Adrenal gland (tissue), 12 donors: Measurements from ENCODE around the gene TSHB. TPM values are rescaled to one million over a fixed set of nuclear protein-coding genes. Genes with fewer than 3 reads are reported as not detected.

Experiments
- DNase-seq, 7 donors: peaks; one replicate each; pipeline ENCODE4 v3.0.0-alpha.2; 2019 to 2020
- H3K27ac ChIP-seq, 5 donors: fragments of 200-600 bp; sonication (generic) in 4 of 5; 1 replicate in 3 of 5; 2 replicates in 2 of 5; pipeline versions ENCODE4 v1.5.1 to v1.8.0; 2016 to 2020; ENCODE audit warnings: mild to moderate bottlenecking in 1 of 5
- H3K27me3 ChIP-seq: fragments of 200-600 bp; 2 replicates; pipeline ENCODE4 v1.8.0; 2021
- H3K36me3 ChIP-seq, 2 donors: fragments of 200-600 bp; replicated peaks in 1 of 2; 1 replicate in 1 of 2; 2 replicates in 1 of 2; pipeline versions ENCODE4 v1.5.1 to v1.8.0; 2018 to 2022
- H3K4me1 ChIP-seq, 2 donors: fragments of 200-600 bp; replicated peaks in 1 of 2; 1 replicate in 1 of 2; 2 replicates in 1 of 2; pipeline versions ENCODE4 v1.5.1 to v1.8.0; 2018 to 2021
- H3K4me3 ChIP-seq, 4 donors: fragments of 200-600 bp; sonication (generic) in 3 of 4; one replicate each; pipeline ENCODE4 v1.5.1; 2016 to 2018
- H3K9me3 ChIP-seq, 3 donors: fragments of 200-600 bp; sonication (generic) in 1 of 3; replicated peaks in 1 of 3; 1 replicate in 2 of 3; 2 replicates in 1 of 3; pipeline versions ENCODE4 v1.5.1 to v1.8.0; 2016 to 2021
- POLR2A ChIP-seq, 2 donors: fragments of 450-650 bp; IDR thresholded peaks; one replicate each; pipeline ENCODE4 v1.6.1; 2017; ENCODE audit warnings: antibody characterized with exemption in 2 of 2, mild to moderate bottlenecking in 2 of 2, moderate library complexity in 1 of 2
- WGBS, 4 donors: extraction: QIAGEN DNeasy Blood & Tissue Kit in 2 of 4; methylation state at CpG; one replicate each; pipeline versions ENCODE4 v1.1.5 to v1.1.7; 2013 to 2017; 5-methylcytosine and 5-hydroxymethylcytosine counted together
- intact Hi-C, 2 donors: fragments of 100-400 bp; cut with DNase I; formaldehyde crosslinking; loops; one replicate each; pipeline versions ENCODE4 v1.14.1 to v1.15.0; 2022 to 2023
- polyA plus RNA-seq, 3 donors: library from polyadenylated mRNA; stranded (reverse); fragments of 200-250 nt in 2 of 3; fragments of 350-450 nt in 1 of 3; fragmentation: Illumina TruSeq in 1 of 3; extraction: RNeasy Lipid Tissue Mini Kit (QIAGEN cat#74804) in 1 of 3; gene quantifications; one replicate each; pipeline ENCODE4 v1.2.3, GENCODE V29; 2013 to 2014
- total RNA-seq, 9 donors: library from RNA; depleted of rRNA in 4 of 9; stranded (reverse); fragments of >200 nt in 4 of 9; fragments of 120-200 nt in 1 of 9; fragmentation: NEBNext Ultra II Directional in 1 of 9; extraction: Animal tissue kit (Norgen Biotek cat#: 25700) in 1 of 9; gene quantifications; one replicate each; pipeline versions ENCODE4 v1.1.0 to v1.2.4, GENCODE V29; 2013 to 2023
- TF ChIP-seq, protein P1 (sequence below), 6 experiments: fragments of 450-650 bp in 4 of 6; fragments of 200-600 bp in 2 of 6; sonication (generic) in 1 of 6; IDR thresholded peaks; 1 replicate in 5 of 6; 2 replicates in 1 of 6; pipeline versions ENCODE4 v1.5.1 to v1.8.0; 2016 to 2021; ENCODE audit warnings: antibody characterized with exemption in 6 of 6, mild to moderate bottlenecking in 2 of 6, moderate library complexity in 1 of 6
- donor health status: healthy with polysubstance abuse.
- donor health status: Bipolar disorder and iron deficiency.
- donor health status: DM: yes; HTN: yes; CAD: no.
- donor health status: DM: no; HTN: no; CAD: no.
- donor health status: DM: no; HTN: no; CAD: no.
- donor health status: DM: yes; HTN: yes; CAD: no.

TSHB gene
- total and polyA plus RNA-seq, 12 donors: not detected

DNA sequence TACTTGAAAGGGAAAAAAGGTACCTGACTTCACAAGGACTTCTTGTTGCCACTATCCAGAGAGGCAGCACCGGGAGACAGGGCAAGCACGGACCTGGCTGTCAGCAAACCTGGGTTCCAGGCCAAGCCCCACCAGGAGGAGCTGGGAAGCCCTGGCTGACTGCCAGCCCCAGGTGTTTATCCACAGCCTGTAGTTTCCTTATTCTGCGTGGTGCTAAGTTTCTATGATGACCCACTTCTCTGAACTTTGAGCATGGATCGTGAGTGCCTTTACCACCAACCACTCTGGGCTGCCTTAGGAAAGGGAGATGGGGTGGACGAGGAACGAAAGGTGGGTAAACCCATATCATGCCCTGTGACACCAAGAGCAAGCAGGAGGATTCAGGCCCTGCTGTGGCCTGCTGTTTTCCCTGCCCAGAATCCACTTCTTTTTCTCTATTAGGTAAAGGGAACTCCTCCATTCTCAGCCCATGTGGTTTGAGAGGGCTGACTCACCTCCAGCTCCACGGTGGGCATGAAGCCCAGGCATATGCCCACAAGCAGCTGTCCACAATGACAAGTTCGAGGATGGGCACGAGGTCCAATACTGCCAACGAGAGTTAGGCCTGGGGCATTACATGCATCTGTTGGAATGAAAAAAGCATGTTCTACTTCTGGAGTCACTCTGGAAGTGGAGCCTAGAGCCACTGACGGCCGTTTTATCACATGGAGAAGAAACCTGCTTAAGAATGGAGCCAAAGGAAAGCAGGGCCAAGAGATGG is 39.4 kb downstream of the TSHB start:
- DNase-seq: no peak
- TF ChIP-seq, protein P1, sequence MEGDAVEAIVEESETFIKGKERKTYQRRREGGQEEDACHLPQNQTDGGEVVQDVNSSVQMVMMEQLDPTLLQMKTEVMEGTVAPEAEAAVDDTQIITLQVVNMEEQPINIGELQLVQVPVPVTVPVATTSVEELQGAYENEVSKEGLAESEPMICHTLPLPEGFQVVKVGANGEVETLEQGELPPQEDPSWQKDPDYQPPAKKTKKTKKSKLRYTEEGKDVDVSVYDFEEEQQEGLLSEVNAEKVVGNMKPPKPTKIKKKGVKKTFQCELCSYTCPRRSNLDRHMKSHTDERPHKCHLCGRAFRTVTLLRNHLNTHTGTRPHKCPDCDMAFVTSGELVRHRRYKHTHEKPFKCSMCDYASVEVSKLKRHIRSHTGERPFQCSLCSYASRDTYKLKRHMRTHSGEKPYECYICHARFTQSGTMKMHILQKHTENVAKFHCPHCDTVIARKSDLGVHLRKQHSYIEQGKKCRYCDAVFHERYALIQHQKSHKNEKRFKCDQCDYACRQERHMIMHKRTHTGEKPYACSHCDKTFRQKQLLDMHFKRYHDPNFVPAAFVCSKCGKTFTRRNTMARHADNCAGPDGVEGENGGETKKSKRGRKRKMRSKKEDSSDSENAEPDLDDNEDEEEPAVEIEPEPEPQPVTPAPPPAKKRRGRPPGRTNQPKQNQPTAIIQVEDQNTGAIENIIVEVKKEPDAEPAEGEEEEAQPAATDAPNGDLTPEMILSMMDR (IDR thresholded peaks at IDR 0.05): no peak
- no peak for TF ChIP-seq POLR2A (IDR thresholded peaks at IDR 0.05)
- no peaks in the 10 kb centered on the region for H3K4me1 ChIP-seq
- H3K9me3 ChIP-seq: no peaks in the 10 kb centered on the region
- 68 to 85% (median 78%) methylated on average over 10 to 12 of the region's 12 CpGs for WGBS, 4 donors
- H3K27ac ChIP-seq: no peak overlapping the region
- no peaks in the 10 kb centered on the region for H3K27me3 ChIP-seq
- no peaks in the 10 kb centered on the region for H3K36me3 ChIP-seq
- intact Hi-C loops: no loop called here
- H3K4me3 ChIP-seq: no peak overlapping the region

DNA sequence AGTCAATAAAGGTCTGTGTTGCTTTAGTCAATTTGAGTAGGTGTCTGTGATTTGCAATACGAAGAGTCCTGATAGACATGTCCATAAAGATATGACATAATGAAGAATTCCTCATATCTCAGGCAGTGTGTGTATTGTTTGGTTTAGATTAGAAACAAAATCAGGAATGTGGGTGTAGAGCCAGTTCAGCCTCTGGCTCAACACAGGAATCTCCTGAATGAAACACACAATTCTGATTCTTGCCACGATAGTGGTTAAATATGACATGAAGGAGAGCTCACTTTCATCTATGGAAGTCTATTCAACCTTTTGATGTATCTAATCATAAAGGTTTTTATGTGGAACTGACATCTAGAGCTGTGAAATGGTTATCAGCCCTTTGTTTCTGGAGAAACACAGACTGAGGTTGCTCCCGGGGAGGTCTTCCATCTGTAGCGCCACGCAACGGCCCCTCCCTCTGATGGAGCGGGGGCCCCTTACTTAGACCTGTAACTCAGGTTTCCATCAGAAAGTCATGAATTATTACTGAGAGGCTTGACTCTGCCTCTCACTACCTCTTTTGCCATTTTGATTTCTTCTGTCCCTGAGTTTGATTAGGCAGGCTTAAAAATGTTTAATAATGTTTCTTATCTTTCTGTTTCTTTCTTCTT is 40.2 kb downstream of the TSHB start:
- no peak overlapping the region for H3K4me3 ChIP-seq
- TF ChIP-seq, protein P1 (IDR thresholded peaks at IDR 0.05): no peak
- TF ChIP-seq POLR2A (IDR thresholded peaks at IDR 0.05): no peak
- no peaks in the 10 kb centered on the region for H3K4me1 ChIP-seq
- H3K27me3 ChIP-seq: no peaks in the 10 kb centered on the region
- no peak overlapping the region for H3K27ac ChIP-seq
- H3K9me3 ChIP-seq: no peaks in the 10 kb centered on the region
- DNase-seq: no peak
- no peaks in the 10 kb centered on the region for H3K36me3 ChIP-seq
- 78 to 87% (median 83%) methylated on average over 7 of the region's 7 CpGs for WGBS, 4 donors
- intact Hi-C loops: no loop called here

DNA sequence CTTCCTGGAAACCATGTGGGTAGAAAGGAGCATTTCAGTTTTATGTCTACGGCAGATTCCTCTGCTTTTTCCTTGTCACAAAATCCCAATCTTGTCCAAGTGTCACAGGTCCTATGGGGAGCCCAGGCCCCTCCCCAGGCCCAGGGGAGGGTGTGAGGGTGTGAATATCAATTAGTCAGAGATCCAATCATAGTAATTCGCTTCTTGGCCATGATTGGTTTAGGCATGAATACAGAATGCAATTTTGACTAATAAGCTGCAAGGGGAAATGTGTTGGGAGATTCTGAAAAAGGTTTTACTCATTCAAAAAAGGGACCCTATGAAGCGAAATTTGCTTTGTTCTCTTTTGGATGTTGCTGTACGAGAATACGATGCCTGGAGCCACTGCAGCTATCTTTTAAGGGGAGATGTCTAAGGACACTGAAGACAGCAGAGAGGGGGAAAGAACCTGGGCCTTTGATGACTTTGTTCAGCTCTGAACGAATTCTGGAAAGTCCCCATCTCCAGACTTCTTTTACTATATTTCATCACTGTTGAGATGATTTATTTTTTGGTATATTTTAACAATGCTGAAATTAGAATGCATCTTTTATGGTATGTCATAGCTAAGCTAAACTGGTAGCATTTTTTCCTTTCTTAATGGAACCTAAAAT is 41.5 kb downstream of the TSHB start:
- no peak overlapping the region for H3K27ac ChIP-seq
- DNase-seq: no peak
- WGBS, 4 donors: 76 to 85% (median 81%) methylated on average over 6 of the region's 6 CpGs
- no peaks in the 10 kb centered on the region for H3K27me3 ChIP-seq
- H3K36me3 ChIP-seq: no peaks in the 10 kb centered on the region
- TF ChIP-seq, protein P1 (IDR thresholded peaks at IDR 0.05): no peak
- TF ChIP-seq POLR2A (IDR thresholded peaks at IDR 0.05): no peak
- H3K9me3 ChIP-seq: no peaks in the 10 kb centered on the region
- no peak overlapping the region for H3K4me3 ChIP-seq
- intact Hi-C loops: no loop called here
- no peaks in the 10 kb centered on the region for H3K4me1 ChIP-seq

DNA sequence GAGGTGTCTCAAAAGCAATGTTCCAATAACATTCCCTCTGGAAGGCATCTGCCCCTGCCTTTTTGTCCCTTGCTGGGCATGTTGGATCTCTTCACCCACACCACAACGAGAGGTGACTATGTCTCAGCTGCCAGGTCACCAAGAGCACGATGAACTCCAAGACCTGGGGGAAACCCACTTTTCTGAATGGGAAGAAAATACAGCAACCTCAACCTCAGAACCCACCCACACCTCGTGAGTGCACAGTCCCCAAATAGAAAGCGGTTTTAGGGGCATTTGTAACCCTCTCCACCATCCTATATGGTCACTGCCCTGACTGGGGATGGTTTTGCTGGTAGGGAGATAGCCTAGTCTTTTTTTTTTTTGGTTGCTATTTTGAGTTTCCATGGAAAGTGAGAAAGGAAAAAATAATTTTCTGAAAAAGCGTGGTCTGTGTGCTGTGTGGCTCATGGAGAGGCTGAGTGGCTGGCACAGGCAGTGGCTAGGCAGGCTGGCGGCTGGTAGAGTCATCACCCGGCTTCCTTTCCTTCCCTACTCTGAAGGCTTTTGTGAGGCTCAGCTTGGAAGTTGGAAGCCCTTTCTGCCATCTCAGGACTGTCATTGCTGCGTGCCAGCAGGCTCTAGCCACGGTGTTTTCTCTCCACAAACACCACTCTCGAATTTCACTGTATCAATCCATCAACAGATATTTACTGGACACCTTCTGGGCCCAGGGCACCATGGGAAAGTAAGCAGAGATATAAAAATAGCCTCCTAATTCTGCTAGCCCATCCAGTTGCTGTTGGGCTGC is 43.9 kb downstream of the TSHB start:
- no peaks in the 10 kb centered on the region for H3K9me3 ChIP-seq
- H3K27me3 ChIP-seq: no peaks in the 10 kb centered on the region
- no peak overlapping the region for H3K4me3 ChIP-seq
- 56 to 70% (median 66%) methylated on average over 10 of the region's 10 CpGs for WGBS, 4 donors
- DNase-seq: no peak
- TF ChIP-seq POLR2A (IDR thresholded peaks at IDR 0.05): no peak
- intact Hi-C loops: no loop called here
- no peak overlapping the region for H3K27ac ChIP-seq
- no peaks in the 10 kb centered on the region for H3K4me1 ChIP-seq
- no peaks in the 10 kb centered on the region for H3K36me3 ChIP-seq
